Stimulated activated CD4-positive, alpha-beta T cell treated with anti-CD3 and anti-CD28 coated beads, Interleukin-4, amount 100 ng/mL, for 24 hours (primary cell): Measurements from ENCODE around the gene NMRK1.

Experiments used
- DNase-seq: peaks from one replicate; pipeline ENCODE4 v3.0.0-alpha.2; 2020

The NMRK1 gene

DNA sequence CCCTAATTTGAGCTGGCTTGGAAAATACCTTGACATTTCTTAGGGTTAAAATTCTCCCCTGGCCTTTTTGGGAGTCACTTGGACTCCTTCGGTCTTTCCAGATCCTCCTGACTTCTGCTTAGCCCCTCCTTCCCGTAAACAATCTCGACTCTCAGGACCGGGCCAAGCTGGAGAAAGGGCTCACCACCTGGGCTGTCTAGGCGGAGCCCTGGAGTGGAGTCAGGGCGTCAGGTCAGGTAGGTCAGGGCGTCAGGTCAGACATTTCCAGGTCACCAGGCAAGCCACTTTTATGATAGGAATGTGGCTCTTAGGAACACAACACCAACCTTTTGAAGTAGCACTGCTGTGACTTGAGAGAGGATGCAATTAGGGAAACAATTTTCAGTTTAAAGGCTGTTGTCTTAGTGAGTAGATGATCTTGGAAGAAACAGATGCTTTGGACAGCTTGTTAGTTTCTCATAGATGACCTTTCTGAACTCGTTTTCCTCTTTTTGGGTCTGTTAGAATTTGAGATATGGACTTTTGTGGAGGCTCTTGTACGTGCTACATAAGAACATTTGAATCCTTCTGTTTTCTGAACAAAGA lies 13.1 kb upstream of the NMRK1 start:
- DNase-seq = no peak

DNA sequence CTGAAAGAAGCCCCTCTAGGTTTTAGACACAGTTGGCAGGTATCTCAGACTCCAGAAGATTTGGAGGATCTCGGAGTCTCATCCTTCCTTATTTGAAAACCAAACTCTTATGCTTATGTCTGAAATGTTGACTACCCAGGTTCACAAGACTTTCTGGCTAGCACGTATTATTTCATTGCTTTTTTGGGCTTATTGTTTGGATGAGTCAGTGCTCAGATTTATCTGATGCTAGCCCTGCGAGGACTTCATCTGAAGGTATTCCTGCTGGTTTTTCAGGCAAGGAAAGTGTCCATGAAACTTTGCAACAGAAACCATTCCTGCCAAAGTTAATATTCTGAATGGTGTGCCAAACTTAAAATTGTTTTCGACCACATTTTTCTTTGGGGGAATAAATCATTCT lies 8.8 kb upstream of the NMRK1 start:
- no peak for DNase-seq

DNA sequence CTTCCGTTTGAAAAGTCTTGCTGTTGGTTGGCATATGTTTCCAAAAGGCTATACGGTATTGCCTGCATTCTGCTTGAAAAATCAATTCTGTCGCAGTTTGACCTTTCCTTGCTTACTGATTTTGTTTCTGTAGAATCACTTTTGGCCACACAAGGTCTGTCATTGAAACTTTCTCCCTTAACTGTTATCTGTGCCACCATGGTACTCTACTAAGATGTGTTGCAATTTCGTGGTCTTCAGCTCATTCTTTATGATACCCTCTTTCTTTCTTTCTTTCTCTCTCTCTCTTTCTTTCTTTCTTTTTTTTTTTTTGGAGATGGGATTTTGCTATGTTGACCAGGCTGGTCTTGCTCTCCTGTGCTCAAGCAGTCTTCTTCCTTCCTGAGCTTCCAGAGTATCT lies 4.8 kb upstream of the NMRK1 start:
- DNase-seq = no peak

DNA sequence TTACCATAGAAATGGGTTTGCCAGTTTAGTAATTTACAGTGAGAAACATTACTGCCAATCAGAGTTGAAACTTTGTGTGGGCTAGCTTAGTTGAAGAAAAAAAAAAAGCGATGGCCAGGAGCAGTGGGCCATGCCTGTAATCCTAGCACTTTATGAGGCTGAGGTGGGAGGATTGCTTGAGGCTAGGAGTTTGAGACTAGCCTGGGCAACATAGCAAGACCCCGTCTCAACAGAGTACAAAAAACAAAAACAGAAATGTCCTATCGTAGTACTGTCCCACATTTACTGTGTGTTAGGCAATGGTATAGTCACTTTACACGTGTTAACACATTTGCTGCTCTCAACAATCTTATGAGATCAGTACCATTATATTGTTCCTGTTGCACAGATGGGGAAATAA lies 2.6 kb upstream of the NMRK1 start:
- no peak for DNase-seq

DNA sequence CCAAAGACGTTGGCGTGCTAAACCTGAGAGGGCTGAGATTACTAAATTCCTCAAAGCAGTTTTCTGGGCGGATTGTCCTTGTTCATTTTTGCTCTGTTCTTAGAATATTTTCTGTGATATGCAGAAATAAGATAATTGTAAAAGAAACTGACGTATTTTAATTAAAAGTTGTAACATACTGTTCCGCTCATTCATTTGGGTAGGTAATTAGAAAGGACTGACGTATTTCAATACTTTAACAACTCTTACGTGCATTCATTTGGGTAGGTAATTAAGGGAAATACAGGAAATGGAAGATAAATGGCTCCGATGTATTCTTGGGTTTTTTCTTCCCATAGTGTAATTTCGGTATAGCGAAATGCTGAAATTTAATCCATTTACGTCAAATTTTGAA lies 1.4 kb upstream of the NMRK1 start:
- DNase-seq = no peak

- DNase-seq = peak; percentile 24
Observed at GRCh38 chr9:75088646-75089372, 854 bp upstream of the NMRK1 start.

- peak; percentile 50 for DNase-seq
Observed at GRCh38 chr9:75087289-75087823, 599 bp downstream of the NMRK1 start.

- DNase-seq = peak; percentile 22
Observed at GRCh38 chr9:75086541-75087288, 1.2 kb downstream of the NMRK1 start.

DNA sequence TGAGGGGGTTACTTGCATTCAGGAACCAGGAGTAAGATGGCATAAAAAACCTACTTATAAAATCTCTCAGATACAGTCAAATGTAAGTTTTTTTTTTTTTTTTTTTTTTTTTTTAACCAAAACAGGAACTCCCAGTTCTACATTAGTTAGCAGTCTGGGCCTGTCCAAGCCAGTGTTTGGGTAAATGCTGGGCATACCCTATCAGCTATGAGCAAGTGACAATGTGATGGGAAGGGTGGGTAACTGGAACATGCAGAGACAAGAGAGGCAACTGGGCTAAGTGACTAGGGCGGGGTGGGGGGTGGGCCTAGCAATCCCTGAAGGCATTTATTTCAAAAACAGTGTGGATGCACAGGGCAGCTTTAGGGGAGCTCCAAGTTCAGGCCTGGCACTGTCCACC lies 2.3 kb downstream of the NMRK1 start:
- DNase-seq = no peak

GRCh38 chr9:75084081-75084672 lies 3.8 kb downstream of the NMRK1 start:
- no peak for DNase-seq

DNA sequence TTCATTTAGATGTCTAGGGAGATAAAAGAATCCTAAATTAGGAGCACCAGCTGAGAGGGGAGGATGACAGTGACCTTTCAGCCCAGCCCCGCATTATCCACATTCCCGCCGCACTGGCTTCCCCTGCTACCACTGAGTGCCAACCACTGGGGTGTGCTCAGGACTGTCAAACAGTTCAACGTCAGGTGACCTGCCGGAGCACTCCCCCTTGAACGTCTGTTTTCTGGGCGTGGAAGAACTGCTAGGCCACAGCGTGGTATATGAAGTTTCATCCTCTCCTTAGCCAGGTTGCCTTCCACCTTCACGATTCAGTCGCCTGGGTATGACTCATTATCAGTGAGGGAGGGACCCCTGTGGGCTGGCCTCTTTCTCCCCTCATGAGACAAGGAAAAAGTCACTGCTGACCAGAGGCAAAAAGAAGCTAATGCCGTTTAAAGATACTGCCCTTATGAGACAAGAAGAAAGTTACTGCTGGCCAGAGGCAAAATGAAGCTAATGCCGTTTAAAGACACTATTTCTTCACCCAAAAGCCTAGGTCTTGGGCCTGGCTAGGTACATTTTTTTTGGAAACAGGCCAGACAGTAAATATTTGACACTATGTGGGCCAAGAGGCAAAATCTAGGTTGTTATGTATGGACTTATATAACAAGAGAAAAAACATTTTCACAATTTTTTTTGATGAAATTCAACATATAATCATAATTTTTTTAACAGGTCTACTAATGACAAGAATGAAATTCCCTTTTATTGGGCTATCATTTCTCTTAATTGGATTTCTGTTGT lies 4.6 kb downstream of the NMRK1 start:
- peak; percentile 18 for DNase-seq

DNA sequence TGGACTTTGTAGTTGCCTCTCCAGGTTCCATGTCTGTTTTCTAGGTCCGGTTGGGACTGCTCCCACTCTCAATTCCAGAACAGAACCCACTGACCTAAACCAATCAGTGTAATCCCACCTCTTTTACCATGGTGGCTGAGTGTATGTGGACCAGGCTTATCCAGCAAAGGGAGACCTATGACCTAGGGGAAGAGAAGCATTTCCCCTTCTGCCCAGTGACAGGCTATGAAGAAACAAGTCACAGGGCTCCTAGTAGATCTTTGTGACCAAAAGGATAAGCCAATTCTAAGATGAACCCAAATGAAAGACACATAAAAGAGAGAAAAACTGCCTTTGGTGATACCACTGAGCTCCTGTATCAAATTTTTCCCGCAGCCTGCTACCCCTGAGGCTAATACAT lies 6.3 kb downstream of the NMRK1 start:
- no peak for DNase-seq

- DNase-seq = no peak
Observed at GRCh38 chr9:75072895-75073294, 15.1 kb downstream of the NMRK1 start.

DNA sequence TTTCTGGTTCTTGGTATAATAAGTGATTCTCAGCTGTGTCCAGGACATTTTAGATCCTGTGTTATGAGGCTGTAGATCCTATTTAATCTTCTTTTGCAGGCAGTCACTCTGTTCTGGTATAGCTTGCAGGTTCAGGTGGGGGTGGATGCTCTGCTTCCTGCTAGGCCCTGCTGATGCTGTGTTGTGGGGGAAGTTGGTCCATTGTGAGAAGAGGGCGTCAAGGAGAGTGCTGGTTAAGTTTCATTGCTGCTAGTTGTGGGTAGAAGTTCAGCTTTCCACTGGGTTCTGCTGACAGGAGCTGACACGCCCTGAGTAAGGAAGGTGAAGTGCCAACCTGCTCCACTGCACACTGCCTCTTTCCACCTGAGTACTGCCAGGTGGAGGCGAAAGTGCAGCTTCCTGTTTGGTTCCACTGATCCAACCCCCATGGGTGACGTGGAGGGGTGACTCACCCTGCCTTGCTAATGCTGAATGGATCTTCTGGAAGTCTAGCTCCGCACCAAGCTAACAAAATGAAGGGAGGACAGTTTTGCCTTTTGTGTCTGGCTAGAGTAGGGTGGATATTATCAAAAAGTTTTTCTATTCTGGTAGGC lies 16.3 kb downstream of the NMRK1 start:
- peak; percentile 71 for DNase-seq

- no peak for DNase-seq
Observed at GRCh38 chr9:75069171-75069570, 18.8 kb downstream of the NMRK1 start.

DNA sequence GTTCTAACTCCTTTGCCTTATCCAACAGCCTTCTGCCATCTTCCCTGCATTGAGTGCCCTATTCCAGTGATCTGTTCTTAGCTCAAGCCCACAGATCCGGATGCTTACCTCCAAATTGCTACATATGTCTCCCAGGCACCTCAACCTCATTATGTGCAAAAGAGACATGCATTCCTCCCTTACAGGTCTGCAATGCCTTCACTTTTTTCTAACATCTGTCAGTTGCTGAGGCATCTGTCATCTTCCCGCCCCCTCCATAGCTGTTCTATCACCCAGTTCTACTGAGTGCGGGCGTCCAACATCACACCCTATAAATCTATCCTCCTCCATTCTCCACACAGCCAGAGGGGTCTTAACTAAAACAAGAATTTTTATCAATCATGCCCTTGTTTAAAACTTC lies 20.1 kb downstream of the NMRK1 start:
- no peak for DNase-seq

GRCh38 chr9:75065510-75065909 lies 22.4 kb downstream of the NMRK1 start:
- no peak for DNase-seq

GRCh38 chr9:75064307-75065025 lies 23.5 kb downstream of the NMRK1 start:
- DNase-seq = no peak

DNA sequence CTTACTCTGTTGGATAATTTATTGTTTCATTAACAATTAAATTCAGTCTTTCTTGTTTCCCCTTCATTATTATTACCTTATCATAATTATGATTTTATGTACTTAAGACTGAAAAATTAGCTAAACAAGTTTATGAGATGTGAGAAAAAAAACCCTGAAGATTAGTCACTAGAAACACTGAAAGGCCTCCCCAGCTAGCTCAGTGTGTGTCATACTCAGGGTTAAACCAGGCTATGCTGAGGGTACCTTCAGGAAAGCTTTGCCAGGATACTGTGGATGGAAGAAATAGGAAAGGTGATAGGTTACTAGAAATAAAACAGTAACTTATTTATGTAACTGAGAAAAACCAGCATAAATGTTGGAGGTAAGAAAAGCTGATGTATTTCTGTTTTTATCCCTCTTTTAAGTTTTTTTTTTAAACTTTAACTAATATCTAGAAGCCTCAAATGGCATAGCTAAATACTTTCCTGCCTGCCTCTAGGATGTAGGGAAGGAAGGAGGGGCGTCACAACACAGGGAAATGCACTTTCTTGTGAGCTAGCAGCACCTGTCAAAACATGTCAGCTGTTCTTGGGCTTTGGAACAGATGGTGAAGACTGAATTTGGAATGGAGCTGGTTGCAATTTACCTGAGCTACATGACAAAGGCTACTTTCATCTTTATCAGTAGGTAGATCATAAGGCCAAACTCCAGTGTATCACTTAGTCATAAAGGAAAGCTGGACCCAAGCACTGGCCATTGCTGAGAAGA lies 24.2 kb downstream of the NMRK1 start:
- DNase-seq = no peak

DNA sequence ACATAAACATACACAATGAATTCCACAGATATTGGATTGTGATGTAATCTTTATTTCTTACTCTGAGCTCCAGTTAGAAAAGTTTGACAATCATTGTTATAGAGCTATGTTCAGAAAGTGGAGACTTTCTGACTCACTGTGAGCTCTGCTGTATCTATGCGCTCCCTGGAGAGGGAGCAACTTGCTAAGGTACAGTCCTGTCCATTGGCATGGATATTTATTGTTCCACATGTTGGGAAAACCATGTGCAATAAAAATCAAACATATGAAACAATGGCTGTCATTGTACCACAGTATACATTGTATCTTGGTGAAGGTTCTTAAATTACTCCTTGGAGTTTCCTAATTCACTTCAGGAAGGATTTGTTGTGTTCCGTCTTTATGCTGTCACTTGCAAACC lies 26.8 kb downstream of the NMRK1 start:
- DNase-seq = no peak
